GM18861 (cell line): Measurements from ENCODE around the gene COLQ.
"Not testable (repeated sequence)": the region's sequence is repeated elsewhere in the genome, so short reads cannot be mapped to it uniquely, and the experiment has no call there.

Source experiments
- ATAC-seq: cut with Tn5 transposase; IDR thresholded peaks from one replicate; pipeline ENCODE4 v1.9.1; 2021; ENCODE audit not compliant: unreplicated experiment

The COLQ gene

GRCh38 chr3:15493436-15493835, 28.1 kb downstream of the COLQ start:
- ATAC-seq = no peak

GRCh38 chr3:15492847-15493360, 28.6 kb downstream of the COLQ start:
- ATAC-seq = no peak

DNA sequence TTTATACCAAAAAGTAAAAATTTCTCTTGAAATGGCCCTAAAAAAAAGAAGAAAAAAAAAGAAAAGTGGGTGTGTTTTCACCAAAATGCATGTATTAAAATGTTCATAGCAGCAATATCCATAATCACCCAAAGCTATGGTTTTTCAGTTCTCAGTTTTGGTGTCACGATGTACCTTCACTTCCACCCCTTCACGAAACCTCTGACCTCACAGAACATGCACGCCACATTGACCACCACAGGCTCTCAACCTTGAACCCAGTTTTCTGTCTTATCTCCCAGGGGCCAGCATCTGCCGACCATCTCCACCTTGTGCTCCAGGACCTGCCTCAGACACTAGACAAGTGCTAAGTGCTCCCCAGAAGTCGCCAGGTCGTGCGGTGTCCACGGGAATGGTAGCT, 30.4 kb downstream of the COLQ start:
- no peak for ATAC-seq

GRCh38 chr3:15490158-15490557, 31.3 kb downstream of the COLQ start:
- no peak for ATAC-seq

- ATAC-seq = no peak
These were observed 33.5 kb downstream of the COLQ start for GRCh38 chr3:15488002-15488401.

GRCh38 chr3:15486979-15487378, 34.5 kb downstream of the COLQ start:
- no peak for ATAC-seq

DNA sequence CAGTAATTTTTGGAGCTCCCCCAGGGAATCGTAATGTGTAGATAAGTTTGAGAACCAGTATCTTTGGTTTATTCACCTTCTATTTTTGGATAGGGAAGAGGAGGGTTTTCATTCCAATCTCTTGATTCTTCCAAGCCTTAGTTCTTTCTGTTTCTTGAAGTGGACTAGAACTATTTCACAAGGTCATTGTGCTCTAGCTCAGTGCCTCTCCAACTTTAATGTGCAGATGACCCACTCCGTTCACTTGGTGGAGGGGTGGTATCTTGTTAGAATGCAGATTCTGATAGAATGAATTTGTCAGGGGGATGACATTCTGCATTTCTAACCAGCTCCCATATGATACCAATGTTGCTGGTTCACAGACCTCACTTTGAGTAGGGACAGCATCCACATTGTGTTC, 35.5 kb downstream of the COLQ start:
- no peak for ATAC-seq

- ATAC-seq = not testable (repeated sequence)
These were observed 37.0 kb downstream of the COLQ start for GRCh38 chr3:15484551-15484950.

DNA sequence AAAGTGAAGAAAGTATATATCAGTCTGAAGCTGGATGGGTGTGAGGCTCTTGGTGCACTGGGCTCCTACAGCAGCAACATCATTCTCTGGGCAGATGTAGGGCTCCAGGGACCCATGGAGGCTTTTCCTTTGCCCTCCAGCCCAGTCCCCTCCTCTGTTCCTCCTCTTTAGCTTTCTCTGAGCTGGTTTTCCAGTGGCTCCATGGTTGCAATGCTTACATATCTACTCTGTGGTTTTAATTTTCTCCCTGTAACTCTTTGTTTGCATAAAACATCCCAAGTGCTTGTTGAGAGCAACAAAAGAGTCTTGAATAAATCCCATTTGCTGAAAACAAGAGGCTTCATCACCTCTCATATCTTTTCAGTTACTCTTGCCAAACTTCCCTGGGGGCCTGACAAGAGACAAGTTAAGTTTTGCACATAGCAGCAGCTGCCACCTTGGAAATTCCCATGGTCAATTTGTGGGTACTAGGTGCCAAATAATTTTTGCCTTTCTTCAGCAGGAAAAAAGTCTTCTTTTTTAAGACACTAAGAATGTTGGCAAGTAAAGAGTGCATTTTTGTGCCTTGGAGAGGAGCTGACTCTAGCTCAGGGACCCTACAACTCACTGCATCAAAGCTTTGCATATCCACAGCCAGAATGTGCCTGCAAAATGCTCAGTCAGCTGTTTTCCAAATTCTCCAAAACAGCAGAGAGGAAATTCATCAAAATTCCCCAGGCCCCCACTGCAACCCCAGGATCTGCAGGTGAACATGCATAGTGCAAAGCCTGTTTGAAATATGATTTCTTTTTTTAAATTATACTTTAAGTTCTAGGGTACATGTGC, 41.9 kb downstream of the COLQ start:
- no peak for ATAC-seq

DNA sequence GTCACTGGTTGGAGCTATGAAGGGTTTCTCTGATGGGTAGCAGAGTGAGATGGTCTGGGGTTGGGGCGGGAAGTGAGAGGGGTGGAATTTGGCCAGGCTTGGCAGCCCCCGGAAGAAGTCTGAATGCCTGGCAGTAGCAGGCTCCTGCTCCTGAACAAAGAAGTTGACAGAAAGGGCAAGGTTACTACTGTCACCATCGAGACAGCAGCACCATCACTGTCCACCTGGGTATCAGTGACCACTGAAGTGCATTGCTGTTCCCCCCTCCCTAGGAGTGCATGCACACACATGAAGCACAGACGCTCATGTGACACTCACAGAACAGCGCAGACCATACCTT, 42.9 kb downstream of the COLQ start:
- ATAC-seq = no peak

GRCh38 chr3:15477951-15478639, 43.4 kb downstream of the COLQ start:
- no peak for ATAC-seq

- no peak for ATAC-seq
These were observed 45.1 kb downstream of the COLQ start for GRCh38 chr3:15476378-15476777.

DNA sequence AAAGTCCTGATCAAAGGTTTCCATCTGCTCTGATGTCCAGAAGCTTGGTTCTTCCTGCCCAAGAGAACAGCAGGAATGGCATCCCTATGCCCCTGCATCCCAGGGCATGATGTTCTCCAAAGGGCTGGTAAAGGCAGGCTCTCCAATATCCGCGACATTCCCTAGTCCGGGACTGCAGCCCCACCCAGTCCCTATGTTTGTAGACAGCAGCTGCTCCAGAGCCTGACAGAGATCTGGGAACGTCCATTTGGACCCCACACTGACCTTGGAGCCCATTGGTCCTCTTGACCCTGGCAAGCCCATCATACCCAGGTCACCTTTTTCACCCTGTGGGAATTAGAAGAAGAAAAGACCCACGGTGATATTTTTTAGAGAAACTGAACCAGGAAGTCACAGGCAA, 46.3 kb downstream of the COLQ start:
- ATAC-seq = no peak

DNA sequence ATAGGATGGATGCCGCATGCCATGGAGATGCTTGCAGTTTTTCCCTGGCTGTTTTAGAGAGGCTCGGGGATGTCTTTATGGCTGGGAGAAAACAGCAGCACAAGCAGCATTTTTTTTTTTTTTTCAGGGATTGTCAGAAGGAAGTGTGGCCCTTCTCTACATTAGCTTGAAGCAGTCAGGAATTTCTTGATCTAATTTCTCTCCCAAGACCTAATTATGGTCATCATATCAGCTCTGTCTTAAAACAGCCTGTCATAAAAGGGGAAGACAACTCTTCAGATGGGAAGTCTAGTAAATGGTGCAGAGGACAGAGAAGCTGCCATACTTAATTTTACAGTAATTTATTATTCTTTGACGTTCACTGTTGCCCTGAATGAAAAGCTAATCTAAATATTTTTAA, 49.6 kb downstream of the COLQ start:
- ATAC-seq = no peak

GRCh38 chr3:15470849-15471248, 50.7 kb downstream of the COLQ start:
- no peak for ATAC-seq

GRCh38 chr3:15470261-15470660, 51.2 kb downstream of the COLQ start:
- no peak for ATAC-seq

GRCh38 chr3:15467227-15468181, 54.0 kb downstream of the COLQ start:
- ATAC-seq = no peak

DNA sequence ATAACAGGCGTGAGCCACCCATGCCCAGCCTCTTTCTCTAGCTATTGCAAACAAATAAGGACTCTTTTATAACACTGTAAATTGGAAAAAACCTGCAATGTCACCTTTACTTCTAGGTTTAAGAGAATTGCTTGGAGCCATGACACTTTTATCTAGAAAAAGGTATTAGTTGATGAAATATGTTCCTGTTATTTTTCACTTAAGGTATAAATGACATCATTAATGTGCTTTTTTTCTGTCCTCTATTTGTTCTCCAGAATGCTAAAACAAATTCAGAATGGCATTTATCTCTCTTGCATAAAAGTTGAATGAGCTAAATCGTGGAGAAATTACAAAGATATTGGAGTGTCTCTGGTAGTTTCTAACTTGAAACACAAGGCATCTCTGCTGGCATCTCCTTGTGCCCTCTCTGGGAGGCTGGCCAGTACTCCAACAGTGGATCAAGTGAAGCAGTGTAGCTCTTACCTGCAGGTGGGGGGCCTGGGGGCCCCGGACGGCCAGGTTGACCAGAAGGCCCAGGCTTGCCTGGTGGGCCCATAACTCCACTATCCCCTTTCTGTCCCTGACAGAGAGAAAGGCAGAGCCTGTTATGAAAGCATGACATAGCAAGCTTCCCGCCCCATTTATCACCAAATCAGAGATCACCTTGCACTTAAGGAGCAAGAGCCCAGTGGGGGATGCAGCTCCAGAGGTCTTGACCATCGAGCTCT, 55.5 kb downstream of the COLQ start:
- ATAC-seq = no peak

- ATAC-seq = no peak
These were observed 59.1 kb downstream of the COLQ start for GRCh38 chr3:15462451-15462850.

DNA sequence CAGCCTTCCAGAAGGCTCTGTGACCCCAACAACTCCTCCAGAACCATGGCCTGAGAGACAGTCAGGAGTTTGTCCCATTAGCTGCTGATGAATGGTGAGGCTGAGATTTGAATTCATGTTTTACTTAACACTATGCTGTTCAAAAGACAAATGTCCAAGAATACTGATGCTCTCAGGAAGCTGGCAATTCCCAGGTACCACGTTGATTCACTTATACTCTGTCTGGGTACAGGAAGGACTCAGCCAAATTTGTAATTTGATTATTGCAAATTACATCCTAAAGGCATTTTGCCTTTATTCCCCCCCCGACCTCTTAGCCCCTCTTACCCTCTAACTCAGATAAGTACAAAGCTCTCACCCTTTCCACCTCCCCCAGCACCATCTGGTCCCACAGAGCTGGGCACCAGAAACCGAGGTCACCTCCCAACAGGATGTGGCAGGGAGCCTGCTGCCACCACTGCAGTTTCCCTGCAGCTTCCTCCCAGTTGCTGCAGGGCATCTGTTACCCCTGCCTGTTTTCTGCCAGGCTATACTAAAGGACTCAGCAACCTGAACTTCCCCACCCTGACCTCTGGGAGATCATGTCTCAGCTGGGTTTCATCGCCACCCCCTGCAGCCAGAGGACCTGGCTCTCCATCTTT, 60.5 kb downstream of the COLQ start:
- ATAC-seq = no peak
